Measurements from ENCODE around the gene BANP.
"Not testable (repeated sequence)": the region's sequence is repeated elsewhere in the genome, so short reads cannot be mapped to it uniquely, and the experiment has no call there.

Gene BANP

GRCh38 chr16:87996962-87997880 lies 46.0 kb downstream of the BANP start:
- H3K27ac ChIP-seq, result no peak overlapping the region
- TF ChIP-seq CTCF (conservative IDR thresholded peaks at IDR 0.05), result no peak

- not testable (repeated sequence) for H3K27ac ChIP-seq
Observed at GRCh38 chr16:87998184-87998793, 47.1 kb downstream of the BANP start.

- not testable (repeated sequence) for H3K27ac ChIP-seq
Observed at GRCh38 chr16:87998992-87999391, 47.8 kb downstream of the BANP start.

DNA sequence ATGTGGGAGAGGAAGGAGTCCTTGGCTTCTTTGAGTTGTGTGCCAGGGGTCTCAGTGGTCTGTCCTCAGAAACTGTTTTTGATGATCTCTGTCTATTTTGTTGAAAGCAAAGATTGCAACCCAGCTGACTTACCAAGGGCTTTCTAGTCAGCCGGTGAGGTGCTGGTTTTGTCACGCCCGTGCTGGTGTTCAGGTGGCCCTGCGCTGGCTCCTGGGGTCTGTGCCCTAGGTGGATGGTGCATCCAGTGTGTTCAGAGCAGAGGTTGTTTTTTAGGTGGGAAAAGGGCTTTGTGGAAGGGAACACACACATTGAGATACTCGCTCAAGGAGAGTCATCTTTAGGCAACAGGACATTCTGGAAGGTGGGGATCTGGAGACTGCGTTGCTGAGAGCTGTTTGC lies 51.0 kb downstream of the BANP start:
- TF ChIP-seq CTCF (conservative IDR thresholded peaks at IDR 0.05), result no peak
- H3K27ac ChIP-seq, result no peak overlapping the region

GRCh38 chr16:88002749-88003148 lies 51.5 kb downstream of the BANP start:
- TF ChIP-seq CTCF (conservative IDR thresholded peaks at IDR 0.05), result no peak
- no peak overlapping the region for H3K27ac ChIP-seq

GRCh38 chr16:88003316-88003715 lies 52.1 kb downstream of the BANP start:
- no peak overlapping the region for H3K27ac ChIP-seq
- no peak for TF ChIP-seq CTCF (conservative IDR thresholded peaks at IDR 0.05)

DNA sequence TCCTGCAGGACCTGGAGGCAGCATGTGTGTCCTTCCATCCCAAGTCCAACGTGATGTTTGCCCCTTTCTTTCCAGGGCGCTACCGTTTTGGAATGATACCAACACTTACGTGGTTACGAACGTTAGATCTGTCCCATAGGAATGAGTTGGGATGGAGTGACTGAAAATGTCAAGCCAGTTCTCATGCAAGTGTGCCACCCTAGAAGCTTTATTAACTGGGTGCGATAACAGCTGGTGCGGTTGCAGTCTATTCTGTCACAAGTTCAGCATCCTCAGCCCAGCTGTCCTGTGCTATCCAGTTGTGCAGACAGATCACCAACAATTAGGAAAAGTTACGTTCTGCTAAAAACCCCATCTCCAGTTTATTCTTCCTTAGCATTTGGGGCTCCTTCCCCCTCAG lies 52.5 kb downstream of the BANP start:
- H3K27ac ChIP-seq, result no peak overlapping the region
- TF ChIP-seq CTCF (conservative IDR thresholded peaks at IDR 0.05), result no peak

GRCh38 chr16:88004391-88004790 lies 53.2 kb downstream of the BANP start:
- no peak overlapping the region for H3K27ac ChIP-seq
- no peak for TF ChIP-seq CTCF (conservative IDR thresholded peaks at IDR 0.05)

All from VCaP (cell line).